GM21576 (cell line): ENCODE results near the gene KCTD17.
A peak's percentile ranks its signal among the peaks of the same experiment; 100 is the strongest.

ENCODE experiments used
- ATAC-seq: cut with Tn5 transposase; IDR thresholded peaks from one replicate; pipeline ENCODE4 v1.9.1; 2021; ENCODE audit warnings: mild to moderate bottlenecking, moderate library complexity; ENCODE audit not compliant: unreplicated experiment

The KCTD17 gene

DNA sequence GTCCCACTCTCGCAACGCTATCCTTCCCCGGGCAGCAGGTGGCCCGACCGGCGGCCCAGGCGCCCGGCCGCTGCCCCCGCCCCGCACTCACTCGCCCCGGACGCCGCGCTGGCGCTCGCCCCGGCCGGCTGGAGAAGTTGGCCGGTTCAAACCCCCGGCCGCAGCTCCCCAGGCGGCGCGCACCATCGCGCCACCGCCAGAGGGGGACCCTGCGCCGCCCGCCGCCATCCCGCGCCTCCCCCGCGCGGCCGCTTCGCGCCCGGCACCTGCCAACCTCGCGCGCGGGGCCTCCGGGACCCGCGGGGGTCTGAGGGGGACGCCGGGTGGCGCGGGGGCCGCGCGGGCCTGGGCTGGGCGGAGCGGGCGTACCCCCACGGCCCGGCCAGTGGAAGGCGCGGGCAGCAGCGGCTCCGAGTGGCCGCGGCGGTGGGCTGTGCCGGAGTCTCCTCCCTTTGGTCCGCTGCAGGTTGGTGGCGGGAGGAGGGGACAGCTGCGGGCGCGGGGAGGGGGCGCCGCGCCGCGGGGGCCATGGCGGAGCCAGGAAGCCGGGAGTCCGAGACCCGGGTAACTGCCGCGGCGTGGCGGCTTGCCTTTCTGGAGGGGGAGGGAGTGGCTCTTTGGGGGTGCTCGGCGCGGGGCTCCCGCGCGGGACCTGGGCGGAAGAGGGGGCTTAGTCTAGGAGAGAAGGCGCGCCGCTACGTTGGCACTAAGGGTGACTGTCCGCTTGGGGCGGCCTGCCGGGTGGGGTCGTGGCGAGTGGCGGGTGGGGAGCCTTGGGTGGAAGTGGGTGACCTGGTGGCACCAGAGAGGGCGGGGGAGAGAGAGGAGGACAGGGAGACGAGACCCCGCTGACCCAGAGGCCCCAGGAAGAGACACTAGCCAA is 32.0 kb upstream of the KCTD17 start, which contains the start of the genes MPST and TST:
Gene MPST (plus strand): TSS at position 434 of the 883 bp plus-strand sequence. CDS start 95 bp downstream, at position 529.
Gene TST (minus strand): TSS at position 139 of the 883 bp plus-strand sequence. CDS start 715 bp downstream, outside the sequence.
- ATAC-seq = peak; percentile 55

DNA sequence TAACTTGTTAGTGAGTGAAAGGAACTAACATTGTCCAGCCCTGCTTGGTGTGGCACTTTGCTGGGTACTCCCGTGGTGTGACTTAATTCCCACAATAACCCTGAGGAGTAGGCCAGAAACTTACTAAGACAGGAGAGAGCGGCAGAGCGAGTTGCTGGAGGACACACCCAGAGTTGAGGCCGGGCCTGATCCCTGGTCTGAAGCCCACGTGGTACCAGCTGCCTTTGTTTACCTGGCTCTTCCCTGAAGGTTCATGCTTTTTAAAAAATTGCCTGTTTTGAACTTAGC is 31.4 kb upstream of the KCTD17 start:
- no peak for ATAC-seq

DNA sequence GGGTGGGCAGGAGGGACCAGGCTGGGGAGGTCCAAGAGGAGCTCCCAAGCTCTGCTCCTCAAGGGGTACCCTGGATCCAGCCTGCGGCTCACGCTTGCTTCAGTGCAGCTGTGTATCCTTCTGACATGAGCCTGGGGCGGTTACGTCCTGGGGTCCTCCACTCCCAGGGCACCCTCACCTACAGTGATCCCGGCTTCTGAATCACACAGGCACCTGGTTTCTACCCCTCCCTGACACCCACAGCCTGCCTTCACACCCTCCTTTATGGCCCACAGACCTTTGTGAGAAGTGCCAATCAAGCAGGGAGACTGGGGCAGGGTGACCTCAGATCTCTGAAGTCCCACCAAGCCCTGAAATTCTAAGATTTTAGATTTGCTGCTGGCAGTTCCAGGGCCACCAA is 30.5 kb upstream of the KCTD17 start:
- no peak for ATAC-seq

DNA sequence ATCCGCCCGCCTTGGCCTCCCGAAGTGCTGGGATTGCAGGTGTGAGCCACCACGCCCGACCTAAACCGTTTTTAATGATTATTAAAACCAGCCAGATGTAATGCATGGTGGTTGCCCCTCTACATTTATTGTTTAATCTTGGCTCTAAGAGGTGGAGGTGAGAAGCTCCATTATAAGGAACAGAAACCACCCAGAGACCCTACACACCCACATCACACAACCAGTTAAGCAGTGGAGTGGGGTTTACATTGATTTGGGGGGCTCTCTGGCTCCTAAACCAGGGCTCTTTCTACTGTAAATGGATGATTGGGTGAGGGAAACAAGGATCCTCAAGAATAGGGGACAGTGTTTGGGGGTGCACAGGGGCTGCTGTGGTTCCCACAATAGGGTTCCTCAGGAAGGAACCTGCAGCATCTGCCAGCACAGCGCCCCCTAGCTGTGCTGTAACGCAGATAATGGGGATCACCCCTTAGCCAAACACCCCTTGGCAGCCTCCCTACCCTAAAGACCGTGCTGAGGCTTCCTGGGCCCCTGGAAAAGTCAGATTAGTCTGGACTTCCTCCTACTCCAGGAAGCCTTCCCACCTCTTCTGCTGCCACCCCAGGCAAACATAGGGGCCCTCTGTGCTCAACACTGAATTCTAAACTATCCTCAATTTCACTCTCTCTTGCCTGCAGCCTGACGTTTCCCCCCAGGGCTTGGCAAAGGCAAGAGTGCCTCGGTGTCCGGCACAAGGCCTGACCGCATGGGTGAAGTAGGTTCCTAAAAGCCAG is 29.6 kb upstream of the KCTD17 start:
- no peak for ATAC-seq

DNA sequence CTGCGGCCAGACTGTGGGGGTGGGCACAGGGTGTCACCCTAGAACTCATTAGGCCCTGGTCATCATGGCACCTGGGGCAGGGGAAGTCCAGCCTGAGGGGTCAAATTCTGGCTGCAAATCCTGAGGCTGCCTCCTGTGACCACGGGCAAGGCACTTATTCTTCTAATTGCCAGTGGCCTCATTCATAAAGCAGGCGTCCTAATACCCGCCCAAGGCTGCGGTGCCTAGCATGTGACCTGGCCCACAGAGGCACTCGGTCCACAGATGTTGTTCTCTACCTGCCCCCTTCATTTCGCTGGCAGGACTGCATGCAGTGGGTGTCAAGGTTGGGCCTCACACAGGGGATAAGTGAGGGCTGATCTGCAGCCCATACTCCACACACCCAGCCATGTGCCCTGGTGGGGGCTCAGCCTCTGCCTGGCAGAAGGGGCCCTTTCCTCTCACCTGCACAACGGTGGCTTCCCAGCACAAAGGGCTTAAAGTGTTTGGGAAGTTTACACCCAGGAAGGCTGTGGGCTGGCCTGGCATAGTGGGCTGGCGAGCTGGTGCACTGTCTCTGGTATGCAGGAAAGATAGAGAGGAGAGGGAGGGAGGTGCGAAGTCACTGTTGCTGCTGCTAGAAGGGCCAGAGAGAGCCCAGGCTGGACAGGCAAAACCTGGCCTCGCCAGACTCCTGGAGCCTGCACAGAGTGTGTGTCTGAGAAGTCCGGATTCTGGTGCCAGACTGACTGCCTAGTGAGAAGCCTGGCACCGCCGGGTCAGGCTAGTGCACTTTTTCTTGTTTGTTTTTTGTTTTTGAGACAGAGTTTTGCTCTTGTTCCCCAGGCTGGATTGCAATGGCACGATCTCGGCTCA is 28.8 kb upstream of the KCTD17 start:
- ATAC-seq = no peak

DNA sequence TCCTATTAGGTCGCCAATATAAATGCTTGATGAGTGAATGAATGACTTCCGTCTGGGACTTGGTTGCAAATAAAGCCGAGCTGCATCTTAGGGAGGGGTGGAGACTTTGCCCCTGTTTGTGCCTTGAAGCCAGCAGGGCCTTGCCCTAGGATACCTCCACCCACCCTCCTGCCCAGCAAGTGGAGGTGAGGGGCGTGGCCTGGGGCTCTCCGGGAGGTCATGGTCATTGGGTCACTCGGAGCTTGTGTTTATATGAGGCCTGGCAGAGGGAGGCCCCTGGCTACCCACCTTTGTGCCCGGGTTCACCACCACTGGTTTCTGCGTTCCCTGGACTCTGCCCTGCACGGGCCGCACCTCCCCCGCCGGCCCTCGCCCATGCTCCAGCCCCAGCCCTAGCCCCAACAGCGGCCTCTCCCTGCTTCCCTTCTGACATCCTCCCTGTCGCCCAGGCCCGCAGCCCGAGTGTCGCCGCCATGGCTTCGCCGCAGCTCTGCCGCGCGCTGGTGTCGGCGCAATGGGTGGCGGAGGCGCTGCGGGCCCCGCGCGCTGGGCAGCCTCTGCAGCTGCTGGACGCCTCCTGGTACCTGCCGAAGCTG is 27.7 kb upstream of the KCTD17 start:
- no peak for ATAC-seq

- no peak for ATAC-seq
These were observed 27.0 kb upstream of the KCTD17 start for GRCh38 chr22:37024339-37025157.

GRCh38 chr22:37025500-37026070 is 26.0 kb upstream of the KCTD17 start:
- ATAC-seq = no peak

- ATAC-seq = no peak
These were observed 25.2 kb upstream of the KCTD17 start for GRCh38 chr22:37026325-37026724.

DNA sequence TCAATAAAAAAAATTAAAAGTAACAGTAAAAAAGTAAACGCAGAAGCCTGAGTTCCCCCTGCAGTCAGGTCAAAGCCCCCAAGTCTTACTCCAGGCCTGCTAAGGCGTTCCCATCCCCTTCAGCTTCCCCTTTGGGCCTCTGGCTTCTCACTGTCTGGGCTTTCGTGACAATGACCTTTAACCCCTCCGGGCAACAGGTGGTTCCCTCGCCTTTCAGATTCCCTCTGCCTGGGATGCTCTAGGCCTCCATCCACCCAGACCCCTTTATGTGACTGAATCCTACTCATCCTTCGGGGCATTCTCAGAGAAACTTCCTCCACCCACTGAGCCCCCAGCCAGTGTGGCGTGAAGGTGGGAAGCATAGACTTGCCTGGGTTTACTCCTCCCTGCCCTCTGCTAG is 24.0 kb upstream of the KCTD17 start:
- no peak for ATAC-seq

DNA sequence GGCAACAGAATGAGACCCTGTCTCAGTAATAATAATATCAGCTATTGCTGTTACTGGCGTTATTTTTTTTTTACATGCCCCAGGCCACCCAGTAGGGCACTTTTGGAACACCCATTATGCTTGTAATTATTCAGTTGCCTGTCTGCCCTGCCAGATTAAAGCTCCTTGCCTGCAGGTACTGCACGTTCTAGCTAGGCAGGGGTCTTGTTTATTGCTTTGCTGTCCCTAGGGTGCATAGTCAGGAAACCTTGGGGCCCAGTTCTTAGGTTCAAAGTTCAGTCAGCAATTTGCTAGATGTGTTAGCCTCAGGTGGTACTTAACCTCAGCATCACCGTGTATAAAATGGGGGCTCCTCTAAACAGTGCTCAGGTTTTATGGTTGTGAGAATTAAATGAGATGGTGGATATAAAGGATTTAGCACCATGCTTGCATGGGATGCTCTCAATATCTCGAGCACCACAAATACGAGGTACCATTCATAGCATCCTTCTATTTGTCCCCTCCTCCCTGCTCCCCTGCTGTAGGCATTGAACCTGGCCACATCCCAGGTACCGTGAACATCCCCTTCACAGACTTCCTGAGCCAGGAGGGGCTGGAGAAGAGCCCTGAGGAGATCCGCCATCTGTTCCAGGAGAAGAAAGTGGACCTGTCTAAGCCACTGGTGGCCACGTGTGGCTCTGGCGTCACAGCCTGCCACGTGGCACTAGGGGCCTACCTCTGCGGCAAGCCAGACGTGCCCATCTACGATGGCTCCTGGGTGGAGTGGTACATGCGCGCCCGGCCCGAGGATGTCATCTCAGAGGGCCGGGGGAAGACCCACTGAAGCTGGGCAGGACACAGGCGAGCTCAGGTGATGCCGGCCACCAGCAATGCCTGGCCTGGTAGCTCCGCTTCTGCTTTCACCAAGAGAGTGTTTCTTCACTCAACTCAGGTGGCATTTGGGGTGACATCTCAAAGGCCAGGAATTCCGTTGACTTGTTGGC is 22.6 kb upstream of the KCTD17 start:
- ATAC-seq = no peak

- ATAC-seq = no peak
These were observed 20.8 kb upstream of the KCTD17 start for GRCh38 chr22:37030560-37031281.

GRCh38 chr22:37032134-37032534 is 19.4 kb upstream of the KCTD17 start:
- ATAC-seq = no peak

DNA sequence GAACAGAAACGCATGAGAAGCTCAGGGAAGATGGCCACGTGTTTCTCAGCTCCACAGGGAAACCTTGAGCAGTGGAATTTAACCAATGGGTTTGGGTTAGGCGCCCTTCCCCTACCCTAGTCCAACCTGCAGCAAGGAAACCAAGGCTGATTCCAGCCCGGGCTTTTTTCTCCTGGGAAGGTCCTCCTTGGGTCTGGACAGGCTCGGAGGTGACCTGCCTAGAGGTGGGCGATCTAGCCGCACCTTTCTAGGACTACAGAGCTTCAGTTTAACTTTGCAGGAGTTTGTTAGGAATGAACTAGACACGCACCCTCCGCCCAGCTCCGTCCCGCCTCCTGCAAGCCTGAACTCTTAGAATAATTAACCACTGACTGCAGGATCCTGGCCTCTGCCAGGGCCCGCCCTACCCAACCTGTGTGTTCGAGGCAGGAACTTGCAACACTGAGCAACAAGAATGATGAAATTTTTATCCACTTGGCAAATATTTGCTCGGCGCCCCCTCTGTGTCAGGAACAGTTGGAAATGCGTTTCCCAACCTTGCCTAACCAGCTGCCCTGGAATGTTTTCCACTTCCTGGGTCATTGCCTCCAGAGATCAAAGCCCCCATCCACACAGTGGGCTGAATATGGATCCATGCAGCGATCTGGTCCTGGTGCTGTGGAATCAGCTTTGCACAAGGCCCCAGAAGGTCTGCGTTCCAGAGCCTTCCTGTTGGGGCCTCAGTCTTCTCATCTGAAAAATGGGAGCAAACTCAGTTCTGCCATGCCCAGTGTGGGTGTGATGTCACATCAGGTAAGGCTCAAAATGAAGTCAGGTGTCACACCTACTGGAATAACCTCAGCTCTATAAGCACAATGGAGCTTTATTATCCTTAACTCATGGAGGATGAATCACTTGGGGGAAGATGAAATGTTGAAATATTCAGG is 18.7 kb upstream of the KCTD17 start:
- ATAC-seq = no peak

- ATAC-seq = no peak
These were observed 17.7 kb upstream of the KCTD17 start for GRCh38 chr22:37033605-37034430.
